Activated gamma-delta T cell (primary cell): ENCODE measurements around the gene ULK1.

Experiments used
- DNase-seq: peaks from one replicate; lab custom pipeline; 2025; lab: John Stamatoyannopoulos, UW

ULK1 gene

DNA sequence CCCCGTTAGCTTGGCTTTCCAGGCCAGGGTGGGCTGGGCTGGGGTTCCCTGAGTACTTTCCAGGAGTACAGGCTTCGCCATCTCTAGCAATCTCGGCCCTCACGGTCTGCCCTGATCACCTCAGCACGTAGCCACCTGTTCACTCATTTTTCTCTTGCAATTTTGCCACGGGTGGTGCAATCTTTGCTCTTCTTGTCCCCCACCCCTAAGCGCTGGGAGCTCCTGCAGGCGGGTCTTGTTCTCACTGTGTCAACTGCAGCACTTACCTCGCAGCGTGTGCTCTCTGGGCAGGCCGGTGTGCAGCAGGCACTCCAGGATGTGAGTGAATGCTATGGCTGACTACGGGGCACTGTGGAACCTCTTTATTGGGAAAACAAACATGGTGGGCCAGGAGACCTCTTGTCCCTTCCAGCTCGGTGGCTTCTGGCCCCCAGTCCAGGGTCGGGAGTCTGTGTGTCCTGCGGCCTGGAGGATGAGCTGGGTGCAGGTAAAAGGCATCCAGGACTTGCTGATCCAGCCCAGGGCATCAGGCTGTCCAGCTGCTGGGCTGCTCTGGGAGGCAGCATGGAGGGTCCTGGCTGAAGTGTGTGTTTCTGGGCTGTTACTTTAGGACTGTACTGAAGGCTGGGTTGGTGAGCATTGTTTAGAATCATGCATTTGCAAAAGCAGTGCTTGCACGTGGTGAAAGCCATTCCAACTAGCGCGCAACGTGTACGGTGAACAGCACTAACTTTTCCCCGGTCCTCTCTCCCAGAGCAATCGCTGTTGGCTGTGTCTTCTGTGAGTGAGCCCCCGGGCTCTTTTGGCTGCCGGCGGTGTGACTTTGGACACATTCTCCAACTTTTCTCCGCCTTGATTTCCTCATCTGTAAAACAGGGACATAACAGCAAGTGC, 1.5 kb upstream of the ULK1 start:
- DNase-seq: no peak

- DNase-seq: no peak
Measured at GRCh38 chr12:131893605-131894312, 663 bp upstream of the ULK1 start.

GRCh38 chr12:131894981-131895639, 688 bp downstream of the ULK1 start:
- DNase-seq: no peak

DNA sequence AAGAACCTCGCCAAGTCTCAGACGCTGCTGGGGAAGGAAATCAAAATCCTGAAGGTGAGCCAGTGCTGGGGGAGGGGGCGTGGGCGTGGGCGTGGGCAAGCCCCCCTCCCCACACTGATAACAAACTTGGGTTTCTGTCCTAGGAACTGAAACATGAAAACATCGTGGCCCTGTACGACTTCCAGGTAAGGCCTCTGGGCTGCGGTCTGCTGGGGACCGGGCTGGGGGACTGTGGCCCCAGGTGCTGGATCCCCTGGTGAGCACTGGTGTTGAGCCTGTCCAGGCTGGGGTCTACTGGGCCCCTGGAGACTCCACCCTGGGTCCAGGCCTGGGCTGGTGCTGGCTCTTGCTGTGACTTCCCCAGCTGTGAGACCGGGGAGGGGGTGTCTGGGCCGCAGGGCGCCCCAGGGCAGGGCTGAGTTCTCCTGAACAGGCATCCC, 1.2 kb downstream of the ULK1 start:
- no peak for DNase-seq

- DNase-seq: peak; percentile 58
Measured at GRCh38 chr12:131896080-131896810, 1.8 kb downstream of the ULK1 start.

- no peak for DNase-seq
Measured at GRCh38 chr12:131896811-131897270, 2.4 kb downstream of the ULK1 start.

GRCh38 chr12:131897276-131897675, 2.9 kb downstream of the ULK1 start:
- no peak for DNase-seq

DNA sequence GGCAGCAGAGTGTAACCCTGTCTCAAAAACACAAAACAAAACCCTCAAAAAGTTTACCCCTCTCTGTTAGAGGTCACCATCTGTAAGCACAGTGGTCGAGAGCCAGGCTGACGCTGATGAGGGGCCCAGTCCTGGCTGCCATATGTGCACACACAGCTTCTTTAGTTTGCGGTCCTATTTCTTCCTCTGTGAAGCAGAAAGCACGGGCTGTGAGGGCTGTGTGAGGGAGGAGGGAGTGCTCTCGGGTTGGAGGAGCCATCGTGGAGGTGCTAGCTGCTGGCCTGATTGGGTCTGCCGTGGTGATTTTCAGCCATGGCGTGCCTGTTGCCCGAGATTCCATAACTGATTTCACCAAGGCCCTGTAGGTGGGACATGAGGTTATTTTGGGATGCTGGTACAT, 3.5 kb downstream of the ULK1 start:
- DNase-seq: no peak

- no peak for DNase-seq
Measured at GRCh38 chr12:131900397-131900796, 6.0 kb downstream of the ULK1 start.

- no peak for DNase-seq
Measured at GRCh38 chr12:131901431-131902331, 7.3 kb downstream of the ULK1 start.

- DNase-seq: no peak
Measured at GRCh38 chr12:131902332-131903241, 8.2 kb downstream of the ULK1 start.

DNA sequence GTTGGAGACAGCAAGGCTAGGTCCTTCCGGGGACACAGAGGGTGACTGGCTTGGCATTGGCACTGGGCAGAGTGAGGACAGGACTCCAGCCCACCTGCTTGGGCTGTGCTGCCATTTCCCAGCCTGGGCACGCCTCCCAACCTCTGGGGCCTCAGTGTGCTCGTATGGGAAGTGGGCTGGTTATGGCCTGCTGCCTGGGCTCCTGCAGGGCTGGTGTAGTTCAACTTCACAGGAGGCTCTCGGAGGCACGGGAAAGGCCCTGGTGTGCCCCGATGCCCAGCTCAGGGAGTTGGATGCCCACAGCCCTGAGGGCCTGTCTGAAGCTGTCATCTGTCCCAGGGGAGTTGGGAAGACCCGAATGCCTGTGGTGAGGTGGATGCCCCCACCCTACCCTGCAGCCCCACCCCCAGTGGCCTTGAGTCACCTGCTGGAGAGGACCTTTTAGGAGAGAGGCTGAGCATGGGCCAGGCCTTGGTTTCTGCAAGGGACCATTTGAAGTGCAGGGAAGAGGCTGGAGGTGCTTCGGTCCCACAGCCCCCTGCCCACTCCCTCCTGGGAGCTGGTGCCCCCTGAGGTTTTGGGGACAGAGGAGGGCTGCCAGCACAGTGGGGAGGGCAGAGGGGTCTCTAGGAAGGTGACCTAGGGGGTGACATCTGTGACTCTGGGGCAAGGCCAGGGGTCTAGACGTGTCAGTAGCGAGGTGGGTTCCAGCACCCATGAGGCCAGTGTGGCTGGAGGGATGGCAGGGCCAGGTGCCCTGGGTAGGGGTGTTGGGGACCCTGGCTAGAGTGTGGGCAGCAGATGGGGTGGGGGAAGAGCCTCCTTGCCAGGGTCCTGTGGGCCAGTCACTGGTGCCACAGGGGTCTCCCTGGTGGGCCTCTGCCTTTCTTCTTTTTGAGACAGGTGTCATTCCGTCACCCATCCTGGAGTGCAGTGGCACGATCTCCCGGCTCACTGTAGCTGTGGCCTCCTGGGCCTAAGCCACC, 9.1 kb downstream of the ULK1 start:
- DNase-seq: no peak

DNA sequence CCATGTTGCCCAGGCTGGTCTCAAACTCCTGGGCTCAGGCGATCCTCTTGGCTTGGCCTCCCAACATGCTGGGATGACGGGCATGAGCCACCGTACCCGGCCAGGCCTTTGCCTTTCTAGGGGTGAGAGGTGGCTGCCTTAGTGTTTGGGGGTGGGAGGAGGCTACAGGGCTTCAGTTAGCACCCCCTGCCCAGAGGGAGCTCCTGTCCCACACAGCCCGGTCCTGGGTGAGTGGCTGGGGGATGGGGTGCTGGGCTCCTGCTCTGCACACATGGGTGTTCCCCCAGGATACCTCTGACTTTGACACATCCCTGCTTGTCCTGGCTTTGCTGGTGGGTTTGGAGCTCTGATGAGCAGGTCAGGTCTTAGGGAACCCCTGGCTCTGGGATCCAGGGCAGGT, 9.9 kb downstream of the ULK1 start:
- DNase-seq: no peak

- no peak for DNase-seq
Measured at GRCh38 chr12:131905081-131905629, 10.7 kb downstream of the ULK1 start.

- DNase-seq: no peak
Measured at GRCh38 chr12:131905630-131906091, 11.2 kb downstream of the ULK1 start.

DNA sequence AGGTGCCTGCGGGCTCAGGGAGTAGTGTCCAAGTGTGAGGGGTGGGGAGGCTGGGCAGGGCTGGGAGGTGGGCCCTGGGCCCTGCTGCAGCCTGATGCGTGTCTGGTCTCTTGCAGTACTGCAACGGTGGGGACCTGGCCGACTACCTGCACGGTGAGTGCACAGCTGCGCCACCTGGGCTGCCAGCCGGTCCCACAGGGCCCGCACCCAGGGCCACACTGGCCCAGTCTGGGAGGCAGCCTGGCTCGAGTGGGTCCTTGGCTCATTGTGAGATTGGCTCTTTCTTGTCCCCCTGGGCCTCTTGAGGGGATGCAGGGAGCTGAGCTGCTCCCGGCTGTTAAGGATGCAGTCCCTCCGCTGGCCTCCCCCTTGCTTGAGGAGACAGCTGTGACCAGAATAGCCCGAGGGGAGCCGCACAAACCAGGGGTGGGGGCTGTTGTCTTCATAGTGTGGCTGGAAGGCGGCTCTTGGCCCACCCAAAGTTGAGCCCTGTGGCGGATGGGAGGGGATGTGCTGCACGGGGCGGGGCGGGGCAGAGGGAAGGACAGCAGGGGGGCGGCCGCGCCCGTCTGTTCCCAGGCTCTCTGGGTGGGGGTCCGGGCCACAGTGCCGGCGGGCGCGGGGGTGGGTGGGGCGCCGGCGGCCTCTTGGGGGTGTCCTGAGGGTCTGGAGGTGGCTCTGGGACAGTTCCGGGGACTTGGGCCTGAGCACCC, 13.1 kb downstream of the ULK1 start:
- DNase-seq: no peak
